PFSK-1 (cell line): ENCODE data around the gene ITGA3.

Experiments used
- POLR2AphosphoS5 ChIP-seq: IDR thresholded peaks from 2 replicates; pipeline ENCODE4 v1.6.1; 2012; ENCODE audit warnings: low read depth, mild to moderate bottlenecking, control low read depth, low read length, moderate library complexity
- REST ChIP-seq, 2 experiments: IDR thresholded peaks; 2 replicates each; pipeline versions ENCODE4 v1.6.1 to v1.8.0; 2011 to 2012; ENCODE audit warnings: low read depth in 2 of 2, low read length in 2 of 2, control low read depth in 1 of 2, inconsistent platforms in 1 of 2, mild to moderate bottlenecking in 1 of 2, moderate library complexity in 1 of 2; ENCODE audit not compliant: insufficient read depth in 1 of 2

DNA sequence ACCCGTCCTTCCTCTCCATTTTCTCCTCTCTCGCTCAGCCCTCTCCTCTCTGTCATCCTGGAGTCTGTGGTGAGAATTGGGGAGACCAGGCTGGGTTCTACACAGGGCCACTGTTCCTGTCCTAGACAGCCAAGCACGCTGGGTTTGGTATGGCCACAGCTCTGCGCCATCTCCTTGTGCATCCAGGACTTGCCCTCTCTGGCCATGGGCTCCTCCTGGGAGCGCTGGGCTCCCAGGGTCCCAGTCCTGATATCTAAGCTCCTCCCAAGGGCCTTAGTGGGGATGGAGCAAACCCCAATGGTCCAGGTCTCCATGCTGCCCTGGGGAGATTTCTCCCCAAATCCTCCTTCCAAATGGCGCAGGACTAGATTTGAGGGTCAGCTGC lies 27.2 kb upstream of the ITGA3 start:
- TF ChIP-seq REST (IDR thresholded peaks at IDR 0.05; ENCODE audit: insufficient read depth in 1 of 2, low read depth in 2 of 2, low read length in 2 of 2) (no peak), POLR2AphosphoS5 (no peak)
